Measurements from ENCODE around the gene PDILT. TPM values are rescaled to one million over a fixed set of nuclear protein-coding genes. Genes with fewer than 3 reads are reported as not detected.

The PDILT gene
- total RNA-seq, 1 experiment from 2014 or later = not detected

GRCh38 chr16:20347666-20348364 lies 56.7 kb downstream of the PDILT start:
- Histone ChIP-seq H2BK120ac (ENCODE audit: low read depth, low read length, poor library complexity, severe bottlenecking) (no peak overlapping the region), H4K20me1 (ENCODE audit: control insufficient read depth, insufficient read depth, insufficient read length) (no peaks in the 10 kb centered on the region), H2BK5ac (ENCODE audit: insufficient read length, low read length) (no peak overlapping the region), H3K79me1 (ENCODE audit: insufficient read depth, low read depth, low read length, poor library complexity, severe bottlenecking) (no peaks in the 10 kb centered on the region), H3K27ac (ENCODE audit: insufficient read length, low read depth, low read length) (no peak overlapping the region), H3K23me2 (ENCODE audit: insufficient read length, low read depth, low read length, poor library complexity, severe bottlenecking) (no peaks in the 10 kb centered on the region), H3K79me2 (ENCODE audit: insufficient read depth, low read length) (no peaks in the 10 kb centered on the region), H3K4me1 (ENCODE audit: insufficient read depth, low read length) (no peaks in the 10 kb centered on the region), H3K4ac (ENCODE audit: low read depth, low read length) (no peak overlapping the region), H2AK5ac (ENCODE audit: insufficient read length, low read length) (no peak overlapping the region), H4K91ac (ENCODE audit: insufficient read length, low read depth, low read length) (no peak overlapping the region), H2AFZ (ENCODE audit: low read length) (no peak overlapping the region), H3K9me3 (ENCODE audit: control insufficient read depth, low read depth, low read length) (no peaks in the 10 kb centered on the region), H3K23ac (ENCODE audit: insufficient read length, low read depth, low read length) (no peak overlapping the region), H3T11ph (ENCODE audit: low read length) (no peak overlapping the region), H2BK15ac (ENCODE audit: low read depth, low read length) (no peak overlapping the region), H3K14ac (ENCODE audit: insufficient read depth, low read length) (no peak overlapping the region), H2BK12ac (ENCODE audit: insufficient read length, low read depth, low read length) (no peak overlapping the region), H3K18ac (ENCODE audit: insufficient read length, low read depth, low read length) (no peak overlapping the region), H3K27me3 (ENCODE audit: insufficient read depth, low read length) (no peaks in the 10 kb centered on the region), H4K8ac (replicated peaks; ENCODE audit: insufficient read length, low read depth, low read length) (no peak overlapping the region), H2BK20ac (ENCODE audit: low read depth, low read length, poor library complexity, severe bottlenecking) (no peak overlapping the region), H3K9ac (ENCODE audit: extremely low read depth, insufficient read length, low read length) (no peak overlapping the region), H4K5ac (ENCODE audit: insufficient read length, low read depth, low read length) (no peak overlapping the region), H3K4me2 (ENCODE audit: insufficient read depth, insufficient read length, low read length) (no peak overlapping the region), H3K56ac (ENCODE audit: insufficient read length, low read depth, low read length) (no peak overlapping the region)
- peaks cover 3 to 4% of the 10 kb centered on the region in 2 experiments for H3K4me1 Mint-ChIP-seq
- H3K27me3 Mint-ChIP-seq (ENCODE audit: low read depth) = no peaks in the 10 kb centered on the region; the same call in none of the 2 replicates
- DNase-seq = peak; percentile 38
- H3K9me3 Mint-ChIP-seq = no peaks in the 10 kb centered on the region
- no peak overlapping the region for H3K4me3 Mint-ChIP-seq
- no peaks in the 10 kb centered on the region for H3K36me3 Mint-ChIP-seq (ENCODE audit: insufficient read depth in 1 of 3, low read depth in 3 of 3)
- no CpG with 5 or more reads among the region's 12 CpGs for WGBS (ENCODE audit: extremely low coverage, insufficient read length, low lambda C conversion rate)
- TF ChIP-seq CTCF (conservative IDR thresholded peaks at IDR 0.05) = no peak
- H3K27ac Mint-ChIP-seq = no peak overlapping the region

Measured in H9 (cell line).